NCI-H446 (cell line): ENCODE data around the gene PSME2.

Experiments used
- DNase-seq, 2 experiments: peaks; one replicate each; lab custom pipeline; 2025; lab: John Stamatoyannopoulos, UW

PSME2 gene

GRCh38 chr14:24093901-24094840, 52.2 kb downstream of the PSME2 start, which contains the start of gene PCK2:
TSS of gene PCK2 (plus strand) at chr14:24094311. CDS start at chr14:24094406, 95 bp downstream.
- peak; percentile 82 to 93 for DNase-seq
